ENCODE measurements around the gene OR7A5.
"Not testable (repeated sequence)": the region's sequence is repeated elsewhere in the genome, so short reads cannot be mapped to it uniquely, and the experiment has no call there.

OR7A5 gene

GRCh38 chr19:14814982-14815652, 19.9 kb downstream of the OR7A5 start:
- DNase-seq (ENCODE audit: low read depth, low spot score), result no peak
- TF ChIP-seq, protein P1, sequence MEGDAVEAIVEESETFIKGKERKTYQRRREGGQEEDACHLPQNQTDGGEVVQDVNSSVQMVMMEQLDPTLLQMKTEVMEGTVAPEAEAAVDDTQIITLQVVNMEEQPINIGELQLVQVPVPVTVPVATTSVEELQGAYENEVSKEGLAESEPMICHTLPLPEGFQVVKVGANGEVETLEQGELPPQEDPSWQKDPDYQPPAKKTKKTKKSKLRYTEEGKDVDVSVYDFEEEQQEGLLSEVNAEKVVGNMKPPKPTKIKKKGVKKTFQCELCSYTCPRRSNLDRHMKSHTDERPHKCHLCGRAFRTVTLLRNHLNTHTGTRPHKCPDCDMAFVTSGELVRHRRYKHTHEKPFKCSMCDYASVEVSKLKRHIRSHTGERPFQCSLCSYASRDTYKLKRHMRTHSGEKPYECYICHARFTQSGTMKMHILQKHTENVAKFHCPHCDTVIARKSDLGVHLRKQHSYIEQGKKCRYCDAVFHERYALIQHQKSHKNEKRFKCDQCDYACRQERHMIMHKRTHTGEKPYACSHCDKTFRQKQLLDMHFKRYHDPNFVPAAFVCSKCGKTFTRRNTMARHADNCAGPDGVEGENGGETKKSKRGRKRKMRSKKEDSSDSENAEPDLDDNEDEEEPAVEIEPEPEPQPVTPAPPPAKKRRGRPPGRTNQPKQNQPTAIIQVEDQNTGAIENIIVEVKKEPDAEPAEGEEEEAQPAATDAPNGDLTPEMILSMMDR (IDR thresholded peaks at IDR 0.05; ENCODE audit: low read depth, low read length), result no peak
- in situ Hi-C loops (cut with HindIII; ENCODE audit: low sequenced_read_pairs), result no loop called here
- H3K4me3 ChIP-seq (ENCODE audit: low read depth, low read length), result no peak overlapping the region

- DNase-seq (ENCODE audit: low read depth, low spot score), result no peak
- TF ChIP-seq, protein P1 (IDR thresholded peaks at IDR 0.05; ENCODE audit: low read depth, low read length), result no peak
- in situ Hi-C loops (cut with HindIII; ENCODE audit: low sequenced_read_pairs), result no loop called here
- no peak overlapping the region for H3K4me3 ChIP-seq (ENCODE audit: low read depth, low read length)
Measured at GRCh38 chr19:14809272-14810057, 25.5 kb downstream of the OR7A5 start.

GRCh38 chr19:14804765-14805164, 30.2 kb downstream of the OR7A5 start:
- TF ChIP-seq, protein P1 (IDR thresholded peaks at IDR 0.05; ENCODE audit: low read depth, low read length), result no peak
- in situ Hi-C loops (cut with HindIII; ENCODE audit: low sequenced_read_pairs), result no loop called here
- DNase-seq (ENCODE audit: low read depth, low spot score), result no peak
- no peak overlapping the region for H3K4me3 ChIP-seq (ENCODE audit: low read depth, low read length)

GRCh38 chr19:14798760-14799159, 36.2 kb downstream of the OR7A5 start:
- no peak for DNase-seq (ENCODE audit: low read depth, low spot score)
- in situ Hi-C loops (cut with HindIII; ENCODE audit: low sequenced_read_pairs), result no loop called here
- no peak overlapping the region for H3K4me3 ChIP-seq (ENCODE audit: low read depth, low read length)
- TF ChIP-seq, protein P1 (IDR thresholded peaks at IDR 0.05; ENCODE audit: low read depth, low read length), result no peak

DNA sequence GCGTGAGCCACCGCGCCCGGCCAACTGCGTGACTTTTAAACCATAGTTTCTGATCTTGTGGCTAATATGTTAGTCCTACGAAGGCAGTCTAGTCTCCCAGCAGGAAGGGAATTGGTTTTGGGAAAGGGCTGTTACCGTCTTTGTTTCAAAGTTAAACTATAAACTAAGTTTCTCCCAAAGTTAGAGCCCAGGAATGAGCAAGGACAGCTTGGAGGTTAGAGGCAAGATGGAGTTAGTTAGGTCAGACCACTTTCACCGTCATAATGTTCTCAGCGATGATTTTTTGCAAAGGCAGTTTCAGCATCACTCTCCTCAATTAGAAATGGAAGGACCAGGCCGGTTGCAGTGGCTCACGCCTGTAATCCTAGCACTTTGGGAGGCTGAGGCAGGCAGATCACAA, 39.0 kb downstream of the OR7A5 start:
- TF ChIP-seq, protein P1 (IDR thresholded peaks at IDR 0.05; ENCODE audit: low read depth, low read length), result no peak
- in situ Hi-C loops (cut with HindIII; ENCODE audit: low sequenced_read_pairs), result no loop called here
- DNase-seq (ENCODE audit: low read depth, low spot score), result no peak
- H3K4me3 ChIP-seq (ENCODE audit: low read depth, low read length), result no peak overlapping the region

DNA sequence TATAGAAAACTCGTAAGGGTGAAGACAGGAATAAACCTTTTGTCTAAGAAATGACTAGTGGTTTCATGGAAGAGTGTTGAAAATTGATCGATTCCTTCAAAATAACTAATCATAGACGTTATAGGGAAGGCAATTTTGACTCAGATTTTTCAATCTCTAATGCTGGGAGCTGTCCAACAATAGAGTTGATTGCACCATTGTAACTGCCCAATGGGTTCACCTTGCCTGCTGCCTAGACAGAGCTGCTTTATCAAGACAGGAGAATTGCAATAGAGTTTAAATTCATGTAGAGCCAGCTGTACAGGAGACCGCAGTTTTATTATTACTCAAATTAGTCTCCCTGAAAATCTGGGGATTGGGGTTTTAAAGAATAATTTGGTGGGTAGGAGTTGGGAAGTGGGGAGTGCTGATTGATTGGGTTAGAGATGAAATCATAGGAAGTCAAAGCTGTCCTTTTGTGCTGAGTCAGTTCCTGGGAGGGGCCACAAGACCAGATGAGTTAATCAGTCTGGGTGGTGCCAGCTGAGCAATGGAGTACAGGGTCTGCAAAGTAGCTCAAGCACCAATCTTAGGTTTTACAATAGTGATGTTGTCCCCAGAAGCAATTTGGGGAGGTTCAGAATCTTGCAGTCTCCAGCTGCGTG, 39.8 kb downstream of the OR7A5 start:
- TF ChIP-seq, protein P1 (IDR thresholded peaks at IDR 0.05; ENCODE audit: low read depth, low read length), result no peak
- in situ Hi-C loops (cut with HindIII; ENCODE audit: low sequenced_read_pairs), result no loop called here
- H3K4me3 ChIP-seq (ENCODE audit: low read depth, low read length), result no peak overlapping the region
- DNase-seq (ENCODE audit: low read depth, low spot score), result no peak

- H3K4me3 ChIP-seq (ENCODE audit: low read depth, low read length); DNase-seq (ENCODE audit: low read depth, low spot score); in situ Hi-C loops (cut with HindIII; ENCODE audit: low sequenced_read_pairs): not testable (repeated sequence)
Measured at GRCh38 chr19:14792250-14792649, 42.7 kb downstream of the OR7A5 start.

Measured in astrocyte of the spinal cord (primary cell).